ENCODE data around the gene ERCC4.

DNA sequence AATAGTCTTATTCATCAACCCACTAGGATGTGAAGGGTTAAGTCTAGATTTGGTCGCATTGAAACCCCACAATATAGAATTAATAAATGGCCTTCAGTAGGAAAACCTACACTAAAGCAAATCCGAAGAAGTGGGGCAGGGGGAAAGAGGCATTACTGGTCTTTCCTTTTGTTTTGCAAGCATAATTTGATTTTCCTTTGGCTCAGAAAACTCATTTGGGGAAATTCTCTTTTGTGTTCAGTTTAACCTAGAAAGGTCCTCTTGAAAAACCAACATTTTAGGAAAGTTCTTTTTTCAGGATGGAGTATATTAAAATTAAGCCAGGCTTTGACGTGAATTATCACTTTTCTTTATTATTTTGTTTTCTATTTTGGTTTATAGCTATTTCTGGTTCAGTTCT, 31.7 kb downstream of the ERCC4 start:
- TF ChIP-seq POLR2AphosphoS5 (IDR thresholded peaks at IDR 0.05; ENCODE audit: low read depth, low read length) (no peak), FOXM1 (IDR thresholded peaks at IDR 0.05; ENCODE audit: low read depth) (no peak)
- TF ChIP-seq, protein P1, sequence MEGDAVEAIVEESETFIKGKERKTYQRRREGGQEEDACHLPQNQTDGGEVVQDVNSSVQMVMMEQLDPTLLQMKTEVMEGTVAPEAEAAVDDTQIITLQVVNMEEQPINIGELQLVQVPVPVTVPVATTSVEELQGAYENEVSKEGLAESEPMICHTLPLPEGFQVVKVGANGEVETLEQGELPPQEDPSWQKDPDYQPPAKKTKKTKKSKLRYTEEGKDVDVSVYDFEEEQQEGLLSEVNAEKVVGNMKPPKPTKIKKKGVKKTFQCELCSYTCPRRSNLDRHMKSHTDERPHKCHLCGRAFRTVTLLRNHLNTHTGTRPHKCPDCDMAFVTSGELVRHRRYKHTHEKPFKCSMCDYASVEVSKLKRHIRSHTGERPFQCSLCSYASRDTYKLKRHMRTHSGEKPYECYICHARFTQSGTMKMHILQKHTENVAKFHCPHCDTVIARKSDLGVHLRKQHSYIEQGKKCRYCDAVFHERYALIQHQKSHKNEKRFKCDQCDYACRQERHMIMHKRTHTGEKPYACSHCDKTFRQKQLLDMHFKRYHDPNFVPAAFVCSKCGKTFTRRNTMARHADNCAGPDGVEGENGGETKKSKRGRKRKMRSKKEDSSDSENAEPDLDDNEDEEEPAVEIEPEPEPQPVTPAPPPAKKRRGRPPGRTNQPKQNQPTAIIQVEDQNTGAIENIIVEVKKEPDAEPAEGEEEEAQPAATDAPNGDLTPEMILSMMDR (IDR thresholded peaks at IDR 0.05), result no peak

Measured in SK-N-SH (cell line).